Activated T-cell treated with anti-CD3 and anti-CD28 coated beads for 4 hours (primary cell): Measurements from ENCODE around the gene CCL11.

ENCODE experiments used
- DNase-seq: peaks from one replicate; pipeline ENCODE4 v3.0.0-alpha.2; 2020

Gene CCL11

GRCh38 chr17:34285286-34285792, at the start of gene CCL11:
Gene CCL11 (plus strand): TSS chr17:34285742. CDS start chr17:34285809, 67 bp downstream.
- no peak for DNase-seq

- no peak for DNase-seq
These were observed 49.2 kb upstream of the CCL11 start for GRCh38 chr17:34236281-34236892.

- DNase-seq, result no peak
These were observed 48.1 kb upstream of the CCL11 start for GRCh38 chr17:34237458-34237857.

GRCh38 chr17:34241062-34241461, 44.5 kb upstream of the CCL11 start:
- DNase-seq, result no peak

GRCh38 chr17:34242587-34243363, 42.8 kb upstream of the CCL11 start:
- DNase-seq, result no peak

- no peak for DNase-seq
These were observed 41.9 kb upstream of the CCL11 start for GRCh38 chr17:34243364-34244320.

- DNase-seq, result no peak
These were observed 40.1 kb upstream of the CCL11 start for GRCh38 chr17:34245351-34245905.

GRCh38 chr17:34246446-34246845, 39.1 kb upstream of the CCL11 start:
- DNase-seq, result no peak

GRCh38 chr17:34246881-34247280, 38.7 kb upstream of the CCL11 start:
- DNase-seq, result no peak

- DNase-seq, result no peak
These were observed 37.0 kb upstream of the CCL11 start for GRCh38 chr17:34248511-34249024.

GRCh38 chr17:34249061-34249460, 36.5 kb upstream of the CCL11 start:
- DNase-seq, result no peak

- no peak for DNase-seq
These were observed 36.1 kb upstream of the CCL11 start for GRCh38 chr17:34249478-34249877.

GRCh38 chr17:34251186-34251585, 34.4 kb upstream of the CCL11 start:
- DNase-seq, result no peak

- DNase-seq, result no peak
These were observed 33.5 kb upstream of the CCL11 start for GRCh38 chr17:34252095-34252443.

GRCh38 chr17:34252444-34253138, 33.0 kb upstream of the CCL11 start:
- DNase-seq, result no peak

GRCh38 chr17:34253139-34253525, 32.4 kb upstream of the CCL11 start:
- DNase-seq, result no peak

GRCh38 chr17:34254146-34254545, 31.4 kb upstream of the CCL11 start:
- no peak for DNase-seq

- DNase-seq, result no peak
These were observed 30.7 kb upstream of the CCL11 start, which contains the start of gene CCL2 for GRCh38 chr17:34254651-34255380. Gene CCL2 (plus strand): TSS chr17:34255285. CDS start chr17:34255350, 65 bp downstream.

- no peak for DNase-seq
These were observed 30.2 kb upstream of the CCL11 start for GRCh38 chr17:34255381-34255732.

GRCh38 chr17:34255841-34256240, 29.7 kb upstream of the CCL11 start:
- DNase-seq, result no peak

GRCh38 chr17:34257299-34257985, 28.1 kb upstream of the CCL11 start:
- DNase-seq, result no peak
